AG04450 (cell line): ENCODE results near the gene NOC2L. TPM values are rescaled to one million over a fixed set of nuclear protein-coding genes. Genes with fewer than 3 reads are reported as not detected.

Experiments used
- CTCF ChIA-PET: fragments of 300-600, 350-600 bp; formaldehyde crosslinking; extraction: SDS; loops from one replicate; lab custom pipeline; 2022; ENCODE audit warnings: antibody characterized with exemption, inconsistent platforms; lab: Charles Lee
- POLR2A ChIA-PET: fragments of 350-600 bp; formaldehyde crosslinking; extraction: SDS; loops from one replicate; lab custom pipeline; 2021; ENCODE audit warnings: antibody characterized with exemption, inconsistent platforms; lab: Yijun Ruan, JAX
- DNase-seq: peaks from one replicate; pipeline ENCODE4 v3.0.0-alpha.2; 2011; ENCODE audit warnings: low read depth, low spot score
- H3K27ac ChIP-seq: one replicate; pipeline ENCODE4 v1.5.1; 2012; ENCODE audit warnings: low read depth, low read length, control low read depth
- H3K27me3 ChIP-seq: one replicate; pipeline ENCODE4 v1.6.0; 2012; ENCODE audit warnings: low read length; ENCODE audit not compliant: control insufficient read depth, insufficient read depth
- H3K4me3 ChIP-seq: 2 replicates; pipeline ENCODE4 v1.5.1; 2011; ENCODE audit warnings: mild to moderate bottlenecking, low read depth, low read length, control low read depth
- H3K9me3 ChIP-seq: 2 replicates; pipeline ENCODE4 v1.5.1; 2012; ENCODE audit warnings: low read length; ENCODE audit not compliant: control insufficient read depth, insufficient read depth
- polyA plus RNA-seq: library from polyadenylated mRNA; depleted of rRNA; stranded (reverse); fragments of >200 nt; gene quantifications from 2 replicates; pipeline ENCODE4 v1.2.3, GENCODE V29; 2011
- TF ChIP-seq, protein P1 (sequence below): IDR thresholded peaks from 2 replicates; pipeline ENCODE4 v1.5.1; 2011; ENCODE audit warnings: low read depth, low read length, control low read depth, inconsistent platforms

The NOC2L gene
- polyA plus RNA-seq, 1 experiment, result 36.1 TPM

DNA sequence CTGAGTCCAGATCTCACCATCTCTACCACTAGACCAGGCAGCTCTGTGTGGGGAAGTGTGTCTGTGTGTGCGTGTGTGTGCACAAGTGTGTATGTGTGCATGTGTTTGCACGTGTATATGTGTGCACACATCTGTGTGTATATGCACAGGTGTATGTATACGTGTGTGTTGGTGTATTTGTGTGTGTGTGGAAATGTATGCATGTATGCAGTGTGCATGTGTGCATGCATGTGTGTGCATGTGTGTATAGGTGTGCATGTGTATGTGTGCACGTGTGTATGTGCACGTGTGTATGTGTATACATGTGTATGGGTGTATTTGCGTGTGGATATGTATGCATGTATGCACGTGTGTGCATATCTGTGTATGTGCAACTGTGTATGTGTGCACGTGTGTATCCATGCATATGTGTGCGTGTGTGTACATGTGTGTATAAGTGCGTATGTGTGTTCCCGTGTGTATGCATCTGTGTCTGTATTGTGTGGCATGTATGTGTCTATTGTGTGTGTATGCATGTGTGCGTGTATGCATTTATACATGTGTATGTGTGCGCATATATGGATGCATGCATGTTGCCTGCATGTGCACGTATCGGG lies 10.3 kb upstream of the NOC2L start:
- CTCF ChIA-PET, result no interaction called here

DNA sequence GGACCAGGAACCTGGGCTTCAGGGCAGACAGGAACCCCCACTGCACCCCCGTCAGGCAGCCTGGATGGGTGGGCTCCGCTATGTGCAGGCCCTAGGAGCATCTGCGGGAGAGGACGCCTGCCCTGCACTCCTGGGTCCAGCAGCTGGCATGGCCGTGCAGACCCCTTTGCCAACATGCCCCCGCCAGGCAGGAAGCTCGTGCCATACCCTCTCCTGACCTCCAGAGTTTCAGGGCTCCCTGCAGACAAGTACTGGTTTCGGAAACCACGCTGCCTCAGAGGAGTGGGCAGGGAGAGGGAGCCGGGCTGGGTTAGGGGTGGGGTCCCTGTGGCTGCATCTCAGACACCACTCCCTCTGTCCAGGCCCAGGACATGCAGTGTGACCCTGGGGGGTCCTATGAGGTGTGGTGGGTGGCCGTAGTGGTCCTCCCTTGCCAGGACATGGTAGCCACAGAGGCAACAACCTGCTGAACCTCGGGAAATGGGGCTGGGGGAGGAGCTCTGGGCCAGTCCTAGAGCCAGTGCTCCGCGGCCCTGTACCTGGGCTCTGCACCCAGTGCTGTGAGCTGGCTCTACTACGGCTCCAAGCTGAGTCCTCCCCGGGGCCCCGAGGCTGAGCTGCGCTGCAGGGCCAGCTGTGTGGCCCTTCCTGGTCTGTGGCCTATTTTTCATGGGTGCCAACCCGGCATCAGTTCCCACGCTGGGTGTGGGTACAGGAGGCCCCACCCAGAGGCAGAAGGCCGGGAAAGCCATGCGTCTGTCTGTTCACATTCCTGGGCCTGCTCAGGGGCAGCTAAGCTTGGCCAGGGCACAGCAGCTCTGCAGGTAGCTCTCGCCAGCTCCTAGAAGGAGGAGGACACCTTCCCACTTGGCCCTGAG lies 8.6 kb upstream of the NOC2L start:
- TF ChIP-seq, protein P1, sequence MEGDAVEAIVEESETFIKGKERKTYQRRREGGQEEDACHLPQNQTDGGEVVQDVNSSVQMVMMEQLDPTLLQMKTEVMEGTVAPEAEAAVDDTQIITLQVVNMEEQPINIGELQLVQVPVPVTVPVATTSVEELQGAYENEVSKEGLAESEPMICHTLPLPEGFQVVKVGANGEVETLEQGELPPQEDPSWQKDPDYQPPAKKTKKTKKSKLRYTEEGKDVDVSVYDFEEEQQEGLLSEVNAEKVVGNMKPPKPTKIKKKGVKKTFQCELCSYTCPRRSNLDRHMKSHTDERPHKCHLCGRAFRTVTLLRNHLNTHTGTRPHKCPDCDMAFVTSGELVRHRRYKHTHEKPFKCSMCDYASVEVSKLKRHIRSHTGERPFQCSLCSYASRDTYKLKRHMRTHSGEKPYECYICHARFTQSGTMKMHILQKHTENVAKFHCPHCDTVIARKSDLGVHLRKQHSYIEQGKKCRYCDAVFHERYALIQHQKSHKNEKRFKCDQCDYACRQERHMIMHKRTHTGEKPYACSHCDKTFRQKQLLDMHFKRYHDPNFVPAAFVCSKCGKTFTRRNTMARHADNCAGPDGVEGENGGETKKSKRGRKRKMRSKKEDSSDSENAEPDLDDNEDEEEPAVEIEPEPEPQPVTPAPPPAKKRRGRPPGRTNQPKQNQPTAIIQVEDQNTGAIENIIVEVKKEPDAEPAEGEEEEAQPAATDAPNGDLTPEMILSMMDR, result no peak
- CTCF ChIA-PET, result interaction anchor here (1.3 to 1.5 kb wide), 2 partner anchors 34 to 63 kb away, joined by 3 to 11 read pairs; no protein-coding TSS in a partner anchor
- POLR2A ChIA-PET, result interaction anchor here (1.2 to 1.4 kb wide), 2 partner anchors 8 to 24 kb away, joined by 6 to 12 read pairs; no protein-coding TSS in a partner anchor
- H3K9me3 ChIP-seq, result peaks cover 6% of the 10 kb centered on the region; the same call in 1 of the 2 replicates
- peaks cover 21% of the 10 kb centered on the region for H3K27me3 ChIP-seq
- H3K27ac ChIP-seq, result no peak overlapping the region
- H3K4me3 ChIP-seq, result no peak overlapping the region
- DNase-seq, result no peak

More for the DNA sequence above, 10.3 kb upstream of the NOC2L start:
- Histone ChIP-seq H3K27me3 (peaks cover 26% of the 10 kb centered on the region), H3K4me3 (no peak overlapping the region), H3K9me3 (peaks cover 6% of the 10 kb centered on the region; the same call in 1 of the 2 replicates), H3K27ac (no peak overlapping the region)
- POLR2A ChIA-PET, result no interaction called here
- TF ChIP-seq, protein P1, result no peak
- no peak for DNase-seq

DNA sequence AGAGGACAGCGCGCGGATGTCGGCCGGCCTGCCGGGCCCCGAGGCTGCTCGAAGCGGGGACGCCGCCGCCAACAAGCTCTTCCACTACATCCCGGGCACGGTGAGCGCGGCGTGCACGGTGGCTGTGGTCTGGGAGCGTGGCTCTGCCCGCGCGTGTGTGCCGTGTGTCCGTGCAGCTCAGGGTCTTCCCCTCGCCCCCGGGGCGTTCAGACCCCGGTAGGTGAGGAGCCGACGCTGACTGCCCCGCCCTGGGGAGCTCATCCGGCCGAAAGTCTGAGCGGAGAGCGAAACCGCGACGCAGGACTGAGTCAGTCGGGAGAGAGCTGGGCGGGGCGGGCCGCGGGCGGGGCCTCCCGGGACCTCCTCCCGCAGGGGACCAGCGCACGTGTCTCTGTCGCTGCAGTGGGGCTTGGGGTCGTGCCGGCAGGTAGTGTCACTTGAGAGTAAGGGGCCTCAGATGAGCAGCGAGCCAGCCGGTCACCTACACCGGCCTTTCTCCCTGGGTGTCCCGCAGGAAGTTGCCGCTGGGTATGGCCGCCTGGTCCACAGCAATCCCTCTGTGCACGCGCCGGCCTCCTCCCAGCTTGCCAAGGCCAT lies 7.7 kb upstream of the NOC2L start:
- peaks cover 6% of the 10 kb centered on the region; the same call in 1 of the 2 replicates for H3K9me3 ChIP-seq
- H3K4me3 ChIP-seq, result peak overlapping the region; percentile 74
- no peak for DNase-seq
- POLR2A ChIA-PET, result interaction anchor here (0.6 to 1.4 kb wide), 7 partner anchors 9 to 64 kb away, joined by 3 to 12 read pairs (median 5); no protein-coding TSS in a partner anchor
- no peak overlapping the region for H3K27ac ChIP-seq
- peaks cover 19% of the 10 kb centered on the region for H3K27me3 ChIP-seq
- CTCF ChIA-PET, result interaction anchor here (1.3 to 1.5 kb wide), 2 partner anchors 35 to 62 kb away, joined by 3 to 11 read pairs; no protein-coding TSS in a partner anchor
- TF ChIP-seq, protein P1, result no peak

DNA sequence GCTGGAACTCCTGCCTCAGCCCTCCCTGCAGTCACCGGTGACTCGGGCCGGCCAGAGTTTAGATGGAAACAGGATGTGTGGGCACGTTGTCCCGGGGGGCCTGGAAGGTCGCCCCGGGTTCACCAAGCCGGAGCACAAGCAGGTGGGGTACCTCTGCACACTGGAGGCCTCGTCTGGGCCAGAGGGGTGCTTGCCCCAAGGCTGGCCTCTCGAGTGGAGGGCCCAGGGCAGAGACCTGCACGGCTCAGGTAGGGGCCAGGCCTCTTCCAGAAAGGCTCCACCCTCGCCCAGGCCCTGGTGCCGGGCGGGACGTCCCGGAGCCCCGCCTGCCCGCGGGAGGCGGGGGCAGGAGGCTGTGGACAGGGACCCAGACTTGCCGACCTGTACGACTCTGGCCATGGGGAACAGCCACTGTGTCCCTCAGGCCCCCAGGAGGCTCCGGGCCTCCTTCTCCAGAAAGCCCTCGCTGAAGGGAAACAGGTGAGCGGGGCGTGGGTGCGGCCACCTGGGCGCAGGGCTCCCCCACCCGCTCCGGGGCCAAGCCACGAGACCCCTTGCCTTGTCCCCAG lies 7.2 kb upstream of the NOC2L start, which contains the start of gene PLEKHN1:
TSS of gene PLEKHN1 (plus strand) at position 348 of the 569 bp plus-strand sequence. CDS start at position 398, 50 bp downstream.
- Histone ChIP-seq H3K27ac (no peak within 1 kb of the TSS), H3K27me3 (peaks cover 13% of the 10 kb centered on the region), H3K9me3 (peaks cover 6% of the 10 kb centered on the region; the same call in 1 of the 2 replicates), H3K4me3 (peak within 1 kb of the TSS; percentile 74)
- ChIA-PET POLR2A (interaction anchor here (0.6 to 1.4 kb wide), 7 partner anchors 10 to 64 kb away, joined by 3 to 12 read pairs (median 5); no protein-coding TSS in a partner anchor), CTCF (interaction anchor here (1.3 to 1.5 kb wide), 2 partner anchors 36 to 62 kb away, joined by 3 to 11 read pairs; no protein-coding TSS in a partner anchor)
- DNase-seq, result no peak
- TF ChIP-seq, protein P1, result no peak
